CD14-positive monocyte (primary cell): ENCODE measurements around the gene MSRB1. TPM values are rescaled to one million over a fixed set of nuclear protein-coding genes. Genes with fewer than 3 reads are reported as not detected.

Experiments
- DNase-seq, 3 donors: peaks; one replicate each; pipeline ENCODE4 v3.0.0-alpha.2; 2011 to 2022
- H2AFZ ChIP-seq: 2 replicates; pipeline ENCODE4 v1.6.0; 2012; ENCODE audit warnings: mild to moderate bottlenecking, low read depth, low read length, inconsistent platforms; ENCODE audit not compliant: insufficient read depth, poor library complexity, severe bottlenecking
- H3K27ac ChIP-seq, 2 donors: 1 replicate in 1 of 2; 2 replicates in 1 of 2; pipeline ENCODE4 v1.5.1; 2012 to 2013; ENCODE audit warnings: low read length in 2 of 2, control low read depth in 1 of 2, inconsistent platforms in 1 of 2, low read depth in 1 of 2, mild to moderate bottlenecking in 1 of 2
- H3K27me3 ChIP-seq, 2 donors: one replicate each; pipeline versions ENCODE4 v1.6.0 to v1.6.1; 2011 to 2013; ENCODE audit warnings: low read length in 2 of 2; ENCODE audit not compliant: control insufficient read depth in 2 of 2, insufficient read depth in 2 of 2
- H3K36me3 ChIP-seq, 2 donors: replicated peaks in 1 of 2; 1 replicate in 1 of 2; 2 replicates in 1 of 2; pipeline versions ENCODE4 v1.5.1 to v1.6.1; 2012 to 2013; ENCODE audit warnings: low read length in 2 of 2, control low read depth in 1 of 2, inconsistent platforms in 1 of 2, mild to moderate bottlenecking in 1 of 2; ENCODE audit not compliant: insufficient read depth in 2 of 2, control insufficient read depth in 1 of 2
- H3K4me1 ChIP-seq, 2 donors: 1 replicate in 1 of 2; 2 replicates in 1 of 2; pipeline versions ENCODE4 v1.5.1 to v1.6.1; 2012 to 2013; ENCODE audit warnings: low read length in 2 of 2, control low read depth in 1 of 2, inconsistent platforms in 1 of 2, mild to moderate bottlenecking in 1 of 2, moderate library complexity in 1 of 2; ENCODE audit not compliant: insufficient read depth in 2 of 2, control insufficient read depth in 1 of 2
- H3K4me2 ChIP-seq: replicated peaks from 2 replicates; pipeline ENCODE3; 2012; ENCODE audit warnings: low read length, moderate library complexity, mild to moderate bottlenecking; ENCODE audit not compliant: poor library complexity, severe bottlenecking; ENCODE audit errors: extremely low read depth
- H3K4me3 ChIP-seq, 3 experiments: fragments of 200-600 bp in 1 of 3; sonication (generic) in 1 of 3; replicated peaks in 1 of 3; 1 replicate in 2 of 3; 2 replicates in 1 of 3; pipeline ENCODE4 v1.5.1; 2011 to 2013; ENCODE audit warnings: low read length in 3 of 3, mild to moderate bottlenecking in 3 of 3, control low read depth in 2 of 3, low read depth in 2 of 3, inconsistent platforms in 1 of 3, moderate library complexity in 1 of 3
- H3K79me2 ChIP-seq: 2 replicates; pipeline ENCODE4 v1.6.0; 2012; ENCODE audit warnings: mild to moderate bottlenecking, control low read depth, inconsistent platforms, low read length, moderate library complexity; ENCODE audit not compliant: insufficient read depth
- H3K9ac ChIP-seq: 2 replicates; pipeline ENCODE4 v1.6.0; 2017; ENCODE audit warnings: low read length, mild to moderate bottlenecking; ENCODE audit not compliant: insufficient read depth, poor library complexity, severe bottlenecking
- H3K9me3 ChIP-seq, 2 donors: replicated peaks in 1 of 2; 1 replicate in 1 of 2; 2 replicates in 1 of 2; pipeline versions ENCODE4 v1.5.1 to v1.6.1; 2012 to 2013; ENCODE audit warnings: low read length in 2 of 2, control low read depth in 1 of 2; ENCODE audit not compliant: control insufficient read depth in 1 of 2, insufficient read depth in 1 of 2
- H4K20me1 ChIP-seq: 2 replicates; pipeline ENCODE4 v1.6.0; 2012; ENCODE audit warnings: mild to moderate bottlenecking, low read length, control low read depth, moderate library complexity; ENCODE audit not compliant: insufficient read depth
- H3K27ac Mint-ChIP-seq, 7 donors: one replicate each; pipeline ENCODE4 v1.8.0; 2020; ENCODE audit warnings: mild to moderate bottlenecking in 7 of 7, mixed read lengths in 7 of 7, moderate library complexity in 6 of 7, inconsistent platforms in 2 of 7
- H3K27me3 Mint-ChIP-seq, 3 donors: one replicate each; pipeline ENCODE4 v1.8.0; 2021 to 2022; ENCODE audit warnings: low read depth in 3 of 3, mild to moderate bottlenecking in 3 of 3, mixed read lengths in 3 of 3, moderate library complexity in 3 of 3, inconsistent platforms in 1 of 3
- H3K36me3 Mint-ChIP-seq, 2 donors: one replicate each; pipeline ENCODE4 v1.8.0; 2020; ENCODE audit warnings: mixed read lengths in 2 of 2, inconsistent platforms in 1 of 2, mild to moderate bottlenecking in 1 of 2
- H3K4me1 Mint-ChIP-seq: one replicate; pipeline ENCODE4 v1.8.0; 2020; ENCODE audit warnings: mild to moderate bottlenecking, mixed read lengths
- H3K4me3 Mint-ChIP-seq, 2 donors: one replicate each; pipeline ENCODE4 v1.8.0; 2020; ENCODE audit warnings: mild to moderate bottlenecking in 2 of 2, mixed read lengths in 2 of 2, moderate library complexity in 1 of 2
- H3K9me3 Mint-ChIP-seq, 7 donors: one replicate each; pipeline ENCODE4 v1.8.0; 2020 to 2022; ENCODE audit warnings: mixed read lengths in 7 of 7, mild to moderate bottlenecking in 6 of 7, moderate library complexity in 6 of 7, inconsistent platforms in 2 of 7
- WGBS: methylation state at CpG from one replicate; pipeline ENCODE4 v1.1.5; 2013; ENCODE audit warnings: missing lambda C conversion rate; ENCODE audit not compliant: insufficient coverage; 5-methylcytosine and 5-hydroxymethylcytosine counted together
- intact Hi-C, 2 donors: fragments of 100-400 bp; cut with micrococcal nuclease; formaldehyde crosslinking; loops; one replicate each; pipeline versions ENCODE4 v1.15.0 to v1.15.1; 2023
- polyA plus RNA-seq, 3 donors: library from polyadenylated mRNA; depleted of rRNA in 1 of 3; unstranded in 2 of 3; stranded (reverse) in 1 of 3; fragments of 300-500 nt in 2 of 3; fragments of >200 nt in 1 of 3; fragmentation: Illumina TruSeq in 2 of 3; gene quantifications; 1 replicate in 2 of 3; 2 replicates in 1 of 3; pipeline ENCODE4 v1.2.3, GENCODE V29; 2012 to 2021
- TF ChIP-seq, protein P1 (sequence below): fragments of 200-600 bp; IDR thresholded peaks from one replicate; pipeline ENCODE4 v1.8.0; 2022; ENCODE audit warnings: antibody characterized with exemption, mild to moderate bottlenecking

MSRB1 gene
- polyA plus RNA-seq, 3 donors = 116 to 427 (median 416) TPM

DNA sequence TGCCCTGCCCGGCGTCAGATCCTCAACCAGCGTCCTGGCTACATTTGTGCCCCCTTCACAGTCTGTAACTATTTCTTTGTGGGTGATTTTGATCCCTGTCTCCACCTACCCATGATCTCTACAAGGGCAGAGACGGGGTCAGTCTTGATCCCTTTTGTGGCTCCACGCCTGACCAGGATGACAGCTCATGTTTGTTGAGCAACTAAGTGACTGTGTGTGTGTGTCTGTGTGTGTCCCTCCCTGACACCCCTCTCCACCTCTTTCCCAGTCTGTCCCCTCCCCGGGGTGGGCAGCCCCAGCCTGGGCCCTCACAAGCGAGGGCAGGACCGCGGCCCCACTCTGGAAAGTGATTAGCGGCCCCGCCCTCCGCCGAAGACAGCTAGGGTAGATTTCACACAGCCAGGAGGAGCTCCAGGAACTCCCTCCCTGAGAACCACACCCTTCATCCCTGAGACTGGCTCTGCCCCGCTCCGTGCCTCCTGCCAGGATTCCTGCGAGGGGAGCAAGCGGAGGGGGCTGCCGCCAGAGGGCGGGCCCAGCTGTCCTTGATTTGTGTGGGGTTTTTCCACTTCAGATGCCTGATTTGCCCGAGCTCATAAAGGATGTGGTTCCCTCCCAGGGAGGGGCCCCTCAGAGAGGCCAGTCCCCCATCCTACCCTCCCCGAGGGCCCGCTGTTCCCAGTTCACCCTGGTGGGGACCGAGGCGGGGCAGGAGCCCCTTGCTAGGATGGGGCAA is 19.5 kb downstream of the MSRB1 start:
- DNase-seq = peak in 2 of 3 donors; percentile 8 to 44
- 3% methylated on average over 8 of the region's 24 CpGs for WGBS
- peaks cover 0 to 15% (median 6%) of the 10 kb centered on the region in 7 donors for H3K9me3 Mint-ChIP-seq
- Histone ChIP-seq H3K9me3 (peaks cover 0 to 15% of the 10 kb centered on the region in 2 donors), H3K4me2 (no peak overlapping the region), H3K9ac (no peak overlapping the region), H3K4me1 (peaks cover 6 to 9% of the 10 kb centered on the region in 2 donors), H3K27me3 (peaks cover 8 to 61% of the 10 kb centered on the region in 2 donors), H3K27ac (no peak overlapping the region), H3K36me3 (no peaks in the 10 kb centered on the region), H2AFZ (peak overlapping the region; percentile 44), H3K4me3 (no peak overlapping the region), H3K79me2 (no peaks in the 10 kb centered on the region), H4K20me1 (no peaks in the 10 kb centered on the region)
- peaks cover 64 to 71% (median 70%) of the 10 kb centered on the region in 3 donors for H3K27me3 Mint-ChIP-seq
- H3K27ac Mint-ChIP-seq = no peak overlapping the region
- intact Hi-C loops = loop anchor here in 1 of 2 donors (5.0 kb wide), 1 partner anchor 66 kb away; no protein-coding TSS in a partner anchor
- TF ChIP-seq, protein P1, sequence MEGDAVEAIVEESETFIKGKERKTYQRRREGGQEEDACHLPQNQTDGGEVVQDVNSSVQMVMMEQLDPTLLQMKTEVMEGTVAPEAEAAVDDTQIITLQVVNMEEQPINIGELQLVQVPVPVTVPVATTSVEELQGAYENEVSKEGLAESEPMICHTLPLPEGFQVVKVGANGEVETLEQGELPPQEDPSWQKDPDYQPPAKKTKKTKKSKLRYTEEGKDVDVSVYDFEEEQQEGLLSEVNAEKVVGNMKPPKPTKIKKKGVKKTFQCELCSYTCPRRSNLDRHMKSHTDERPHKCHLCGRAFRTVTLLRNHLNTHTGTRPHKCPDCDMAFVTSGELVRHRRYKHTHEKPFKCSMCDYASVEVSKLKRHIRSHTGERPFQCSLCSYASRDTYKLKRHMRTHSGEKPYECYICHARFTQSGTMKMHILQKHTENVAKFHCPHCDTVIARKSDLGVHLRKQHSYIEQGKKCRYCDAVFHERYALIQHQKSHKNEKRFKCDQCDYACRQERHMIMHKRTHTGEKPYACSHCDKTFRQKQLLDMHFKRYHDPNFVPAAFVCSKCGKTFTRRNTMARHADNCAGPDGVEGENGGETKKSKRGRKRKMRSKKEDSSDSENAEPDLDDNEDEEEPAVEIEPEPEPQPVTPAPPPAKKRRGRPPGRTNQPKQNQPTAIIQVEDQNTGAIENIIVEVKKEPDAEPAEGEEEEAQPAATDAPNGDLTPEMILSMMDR = peak; percentile 11
- H3K4me1 Mint-ChIP-seq = peaks cover 16% of the 10 kb centered on the region
- peaks cover 0 to 6% of the 10 kb centered on the region in 2 donors for H3K36me3 Mint-ChIP-seq
- peak overlapping the region in 1 of 2 donors; percentile 76 for H3K4me3 Mint-ChIP-seq

DNA sequence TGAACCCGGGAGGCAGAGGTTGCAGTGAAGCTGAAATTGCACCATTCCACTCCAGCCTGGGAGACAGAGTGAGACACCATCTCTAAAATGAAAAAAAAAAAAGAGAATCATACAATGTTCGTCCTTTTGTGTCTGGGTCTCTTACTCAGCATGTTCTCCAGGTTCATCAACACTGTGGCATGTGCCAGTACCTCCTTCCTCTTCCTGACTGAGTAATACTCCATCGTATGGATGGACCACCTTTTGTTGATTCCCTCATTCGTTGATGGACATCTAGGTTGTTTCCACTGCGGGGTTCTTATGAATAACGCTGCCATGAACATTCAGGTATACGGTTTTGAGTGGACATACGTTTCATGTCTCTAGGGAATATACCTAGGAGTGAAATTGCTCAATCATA is 20.6 kb downstream of the MSRB1 start:
- Mint-ChIP-seq H3K4me3 (peak overlapping the region in 1 of 2 donors; percentile 76), H3K9me3 (peaks cover 0 to 15% (median 6%) of the 10 kb centered on the region in 7 donors), H3K4me1 (peaks cover 16% of the 10 kb centered on the region), H3K27me3 (peaks cover 64 to 79% (median 67%) of the 10 kb centered on the region in 3 donors), H3K36me3 (peaks cover 0 to 6% of the 10 kb centered on the region in 2 donors), H3K27ac (no peak overlapping the region)
- no peaks in the 10 kb centered on the region for H4K20me1 ChIP-seq
- DNase-seq = no peak
- H3K27me3 ChIP-seq = peaks cover 12 to 67% of the 10 kb centered on the region in 2 donors
- no peaks in the 10 kb centered on the region for H3K79me2 ChIP-seq
- peaks cover 0 to 15% of the 10 kb centered on the region in 2 donors for H3K9me3 ChIP-seq
- H3K36me3 ChIP-seq = no peaks in the 10 kb centered on the region
- TF ChIP-seq, protein P1 = no peak
- H2AFZ ChIP-seq = no peak overlapping the region
- H3K9ac ChIP-seq = no peak overlapping the region
- H3K27ac ChIP-seq = no peak overlapping the region
- intact Hi-C loops = loop anchor here in 1 of 2 donors (5.0 kb wide), 1 partner anchor 65 kb away; no protein-coding TSS in a partner anchor
- WGBS = 90% methylated on average over 2 of the region's 8 CpGs
- H3K4me3 ChIP-seq = no peak overlapping the region
- H3K4me2 ChIP-seq = no peak overlapping the region
- peaks cover 6 to 9% of the 10 kb centered on the region in 2 donors for H3K4me1 ChIP-seq
